ENCODE measurements around the gene FNDC11.

FNDC11 gene

GRCh38 chr20:63582382-63583063 is 28.6 kb downstream of the FNDC11 start:
- no peak for DNase-seq

GRCh38 chr20:63585616-63586565 is 31.9 kb downstream of the FNDC11 start:
- no peak for DNase-seq

- DNase-seq: no peak
Measured at GRCh38 chr20:63586797-63587196, 32.8 kb downstream of the FNDC11 start.

GRCh38 chr20:63587256-63587655 is 33.3 kb downstream of the FNDC11 start:
- no peak for DNase-seq

GRCh38 chr20:63587776-63588591 is 34.0 kb downstream of the FNDC11 start:
- DNase-seq: no peak

GRCh38 chr20:63588641-63589041 is 34.7 kb downstream of the FNDC11 start:
- no peak for DNase-seq

GRCh38 chr20:63589261-63590217 is 35.6 kb downstream of the FNDC11 start:
- no peak for DNase-seq

GRCh38 chr20:63590218-63591146 is 36.5 kb downstream of the FNDC11 start:
- no peak for DNase-seq

GRCh38 chr20:63591147-63591533 is 37.2 kb downstream of the FNDC11 start:
- DNase-seq: no peak

GRCh38 chr20:63591786-63592355 is 37.9 kb downstream of the FNDC11 start:
- DNase-seq: no peak

- no peak for DNase-seq
Measured at GRCh38 chr20:63592661-63593060, 38.7 kb downstream of the FNDC11 start.

- DNase-seq: no peak
Measured at GRCh38 chr20:63594043-63594561, 40.1 kb downstream of the FNDC11 start.

GRCh38 chr20:63595416-63596127 is 41.6 kb downstream of the FNDC11 start:
- no peak for DNase-seq

GRCh38 chr20:63596423-63596822 is 42.5 kb downstream of the FNDC11 start:
- DNase-seq: no peak

- no peak for DNase-seq
Measured at GRCh38 chr20:63597651-63598478, 43.9 kb downstream of the FNDC11 start.

- DNase-seq: no peak
Measured at GRCh38 chr20:63598479-63599395, 44.8 kb downstream of the FNDC11 start.

GRCh38 chr20:63599396-63600050 is 45.6 kb downstream of the FNDC11 start:
- no peak for DNase-seq
